KOPT-K1 (cell line): ENCODE measurements around the gene TECTB.

ENCODE experiments used
- H3K27ac ChIP-seq: fragments of 200-600 bp; sonication (generic); 2 replicates; pipeline ENCODE4 v1.5.1; 2016; ENCODE audit warnings: antibody characterized with exemption, mild to moderate bottlenecking, low read depth, low read length; ENCODE audit not compliant: poor library complexity, severe bottlenecking
- H3K36me3 ChIP-seq: fragments of 200-600 bp; sonication (generic); 2 replicates; pipeline ENCODE4 v1.5.1; 2017; ENCODE audit warnings: antibody characterized with exemption, mild to moderate bottlenecking, low read length, moderate library complexity; ENCODE audit not compliant: insufficient read depth
- H3K9me3 ChIP-seq: fragments of 200-600 bp; sonication (generic); 2 replicates; pipeline ENCODE4 v1.5.1; 2017; ENCODE audit warnings: antibody characterized with exemption, low read length, mild to moderate bottlenecking; ENCODE audit not compliant: insufficient read depth, poor library complexity, severe bottlenecking

Gene TECTB

DNA sequence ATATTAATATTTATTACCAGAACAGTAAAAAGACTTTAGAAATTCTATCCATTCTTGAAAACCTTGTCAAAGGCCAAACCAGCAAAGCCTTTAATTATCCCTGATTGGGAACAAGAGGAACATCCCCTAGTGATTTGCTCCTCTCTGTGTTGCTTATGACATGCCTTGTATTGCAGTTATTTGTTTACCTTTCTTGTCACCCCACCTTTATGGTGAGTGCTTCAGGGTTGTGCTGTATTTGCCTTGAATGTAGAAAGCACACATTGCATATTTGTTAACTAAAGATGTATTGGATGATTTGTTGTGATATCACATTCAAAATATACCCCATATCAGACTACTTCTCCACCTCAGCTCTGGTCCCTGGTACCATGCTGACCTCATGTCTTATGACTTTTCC is 23.5 kb upstream of the TECTB start:
- H3K27ac ChIP-seq: no peak overlapping the region
- H3K9me3 ChIP-seq: no peaks in the 10 kb centered on the region
- no peaks in the 10 kb centered on the region for H3K36me3 ChIP-seq

DNA sequence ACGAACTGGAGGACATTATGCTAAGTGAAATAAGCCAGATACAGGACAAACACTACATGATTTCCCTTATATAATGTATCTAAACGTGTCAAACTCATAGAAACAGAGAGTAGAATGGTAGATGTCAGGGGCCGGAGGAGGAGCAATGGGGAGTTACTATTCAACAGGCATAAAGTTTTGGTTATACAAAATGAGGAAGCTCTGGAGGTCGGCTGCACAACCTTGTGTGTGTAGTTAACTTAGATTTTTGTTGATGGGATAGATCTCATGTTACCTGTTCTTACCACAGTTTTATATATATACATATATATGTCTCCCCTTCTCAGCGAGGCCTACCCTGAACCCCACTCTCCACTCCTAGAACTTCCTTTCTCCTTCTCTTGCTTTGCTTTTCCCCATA is 22.4 kb upstream of the TECTB start:
- no peaks in the 10 kb centered on the region for H3K9me3 ChIP-seq
- no peaks in the 10 kb centered on the region for H3K36me3 ChIP-seq
- H3K27ac ChIP-seq: no peak overlapping the region

DNA sequence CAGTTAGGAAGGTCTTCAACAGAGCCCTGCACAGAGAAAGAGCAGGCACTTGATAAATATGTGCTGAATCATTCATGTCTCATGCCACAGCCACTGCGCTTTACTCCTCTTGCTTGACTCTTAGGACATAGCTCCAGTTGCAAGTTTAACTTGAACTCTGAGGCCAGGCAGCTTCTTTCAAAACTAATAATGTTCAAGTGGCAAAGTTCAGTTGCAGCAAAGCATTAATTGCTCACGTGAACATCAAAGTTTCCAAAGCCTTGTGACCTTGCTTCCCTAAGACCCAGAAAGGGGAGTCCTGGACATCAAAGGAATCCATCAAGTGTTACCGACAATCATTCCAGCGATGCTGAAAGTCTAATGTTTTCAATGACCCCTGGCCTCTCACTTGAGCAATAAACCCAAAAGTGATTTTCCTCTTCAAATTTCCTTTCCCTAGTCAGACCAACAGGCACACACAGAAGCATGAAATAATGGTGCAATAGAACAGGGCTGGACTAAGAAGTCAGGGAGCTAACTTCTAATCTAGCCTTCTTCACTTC is 21.8 kb upstream of the TECTB start:
- Histone ChIP-seq H3K9me3 (no peaks in the 10 kb centered on the region), H3K27ac (no peak overlapping the region), H3K36me3 (no peaks in the 10 kb centered on the region)

DNA sequence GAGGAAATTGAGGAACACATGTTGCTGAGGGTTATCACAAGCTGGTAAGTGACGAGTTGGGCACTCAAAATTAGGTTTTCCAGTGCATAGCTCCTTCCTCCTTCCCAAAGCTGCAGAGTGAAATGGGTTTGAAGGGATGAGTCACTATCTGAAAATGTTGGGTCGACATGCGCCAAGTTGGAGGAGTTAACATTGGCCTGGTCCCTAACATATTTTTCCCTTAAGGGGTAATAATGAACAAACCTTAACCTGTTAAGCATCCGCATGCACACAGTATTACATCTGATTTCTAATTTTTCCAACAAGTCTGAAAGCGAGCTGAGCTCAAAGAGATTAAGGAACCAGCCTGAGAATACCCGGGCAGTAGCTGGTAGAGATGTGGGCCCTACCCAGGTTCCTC is 20.7 kb upstream of the TECTB start:
- H3K27ac ChIP-seq: no peak overlapping the region
- peaks cover 7% of the 10 kb centered on the region for H3K9me3 ChIP-seq
- H3K36me3 ChIP-seq: no peaks in the 10 kb centered on the region

DNA sequence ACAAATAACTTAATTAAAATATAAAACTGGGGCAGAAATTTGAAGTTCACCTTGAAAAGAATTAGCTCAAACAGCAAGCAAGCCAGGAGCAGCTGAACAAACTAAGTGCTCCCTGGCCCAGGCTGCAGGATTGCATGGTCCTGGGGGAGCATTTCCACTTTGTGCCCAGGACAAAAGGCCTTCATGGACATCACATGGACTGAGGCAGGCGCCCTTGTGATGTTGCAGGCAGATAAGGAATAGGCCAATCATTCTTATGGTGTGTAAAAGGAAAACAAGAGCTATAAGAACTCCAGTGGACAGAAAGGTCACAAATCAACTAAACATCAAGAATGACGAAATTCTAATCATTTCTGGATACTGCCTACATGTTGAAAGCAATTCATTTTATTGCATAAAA is 17.5 kb upstream of the TECTB start:
- no peak overlapping the region for H3K27ac ChIP-seq
- no peaks in the 10 kb centered on the region for H3K36me3 ChIP-seq
- H3K9me3 ChIP-seq: peaks cover 10% of the 10 kb centered on the region

DNA sequence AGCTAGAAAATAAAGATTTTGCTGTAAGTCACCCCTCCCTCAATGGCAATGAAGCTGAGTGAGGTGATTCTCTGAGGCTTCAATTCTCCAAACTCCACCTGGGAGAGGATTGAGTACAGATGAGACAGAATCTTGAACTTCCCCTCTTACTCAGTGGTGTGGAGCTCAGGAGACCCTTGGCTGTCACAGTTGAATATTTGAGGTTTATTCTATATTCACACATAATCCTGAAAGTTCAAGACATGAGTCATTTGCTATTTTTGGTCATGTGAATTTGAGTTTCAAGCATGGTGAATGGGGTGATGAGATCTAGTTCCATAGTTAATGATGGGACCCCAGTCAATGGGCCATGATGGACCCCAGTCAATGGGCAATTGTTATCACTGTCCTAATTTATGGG is 13.9 kb upstream of the TECTB start:
- H3K9me3 ChIP-seq: peaks cover 10% of the 10 kb centered on the region
- no peaks in the 10 kb centered on the region for H3K36me3 ChIP-seq
- no peak overlapping the region for H3K27ac ChIP-seq

DNA sequence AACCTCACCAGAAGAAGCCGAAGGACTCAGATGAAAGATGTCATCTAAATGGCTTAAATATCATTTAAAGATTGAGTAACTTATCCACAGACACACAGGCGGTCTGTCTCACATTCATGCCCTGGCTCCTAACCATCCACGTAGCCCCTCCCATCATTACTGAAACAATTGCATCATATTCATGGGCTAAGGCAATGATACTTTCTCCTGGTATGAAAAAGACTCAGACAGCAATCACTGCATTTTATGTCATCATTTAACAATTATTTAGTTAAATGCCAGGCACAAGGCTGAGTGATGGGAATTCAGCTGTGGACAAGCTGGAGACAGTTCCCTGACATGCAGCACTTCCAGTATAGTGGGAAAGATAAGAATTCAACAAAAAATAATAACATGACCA is 11.2 kb upstream of the TECTB start:
- Histone ChIP-seq H3K27ac (no peak overlapping the region), H3K36me3 (no peaks in the 10 kb centered on the region)

DNA sequence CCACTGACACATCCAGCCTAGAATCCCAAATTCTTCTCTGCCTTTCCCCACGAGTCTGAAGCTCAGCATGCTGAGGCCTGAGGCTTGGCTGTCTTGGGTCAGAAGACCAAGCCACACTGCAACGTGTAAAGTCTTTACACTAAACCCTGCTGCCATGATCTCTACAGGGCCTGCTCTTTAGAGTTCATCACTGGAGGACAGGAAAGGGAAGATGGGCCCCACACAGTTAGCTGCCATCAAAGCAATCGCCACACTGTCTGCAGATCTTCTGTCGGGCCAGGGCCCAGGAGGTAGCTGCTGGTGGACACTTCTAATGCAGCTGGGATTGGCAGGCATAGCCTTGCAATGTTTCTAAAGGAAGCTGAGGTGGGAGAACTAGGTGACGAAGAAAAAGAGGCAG is 8.4 kb upstream of the TECTB start:
- H3K36me3 ChIP-seq: no peaks in the 10 kb centered on the region
- H3K9me3 ChIP-seq: no peaks in the 10 kb centered on the region
- H3K27ac ChIP-seq: no peak overlapping the region

More for the DNA sequence above, 11.2 kb upstream of the TECTB start:
- peaks cover 10% of the 10 kb centered on the region for H3K9me3 ChIP-seq

DNA sequence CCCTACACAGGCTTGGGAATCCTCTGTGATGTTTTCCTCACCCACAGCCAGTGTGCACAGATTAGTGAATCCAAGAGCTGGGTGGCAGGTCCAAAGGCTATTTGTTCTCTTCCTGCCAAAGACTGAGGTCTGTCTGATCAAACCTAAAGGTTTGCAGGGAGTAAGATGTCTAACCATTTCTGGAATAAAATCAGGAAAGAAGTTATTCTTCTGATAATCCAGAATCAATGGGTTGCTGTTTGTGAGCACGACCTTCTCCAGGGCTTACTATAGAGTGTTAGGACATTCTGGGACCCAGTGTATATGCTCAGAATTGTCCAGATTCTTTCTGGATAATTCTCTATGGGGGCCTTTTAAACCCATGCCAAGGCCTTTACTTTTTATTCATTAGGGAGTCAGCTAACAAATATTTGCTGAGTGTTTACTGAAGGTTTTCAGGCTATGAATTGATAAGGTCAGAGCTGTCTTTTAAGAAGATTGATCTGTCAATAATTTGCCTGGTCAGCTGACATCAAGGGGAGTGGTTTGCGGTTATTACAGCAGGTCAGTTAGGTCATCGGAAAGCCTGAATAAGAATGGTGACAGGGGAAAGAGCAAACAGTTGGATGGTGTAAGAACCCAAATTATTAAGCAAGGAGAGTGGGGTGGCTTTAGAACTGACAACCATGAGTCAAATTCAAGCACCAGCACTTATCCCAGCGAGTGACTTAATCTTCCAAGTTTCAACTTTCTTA is 7.5 kb upstream of the TECTB start:
- no peaks in the 10 kb centered on the region for H3K9me3 ChIP-seq
- H3K27ac ChIP-seq: no peak overlapping the region
- H3K36me3 ChIP-seq: no peaks in the 10 kb centered on the region

DNA sequence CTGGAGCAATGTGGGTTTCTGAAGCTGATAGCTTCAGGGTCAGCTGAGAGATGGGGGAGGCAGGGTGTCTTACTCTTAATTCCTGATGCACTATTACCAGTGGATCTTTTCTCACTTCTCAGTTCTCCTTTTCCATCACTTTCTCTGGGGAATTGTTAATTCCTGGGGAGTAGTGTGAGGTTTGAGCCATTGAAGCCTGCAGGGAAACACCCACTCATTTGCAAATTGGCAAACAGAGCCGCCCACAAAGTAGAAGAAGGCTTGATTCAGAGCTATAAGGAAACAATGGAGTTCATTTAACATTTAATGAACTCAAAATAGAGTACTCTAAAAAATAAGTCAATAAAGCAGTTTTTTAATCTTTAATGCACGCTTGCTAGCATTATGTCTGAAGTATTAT is 4.3 kb upstream of the TECTB start:
- Histone ChIP-seq H3K27ac (no peak overlapping the region), H3K36me3 (no peaks in the 10 kb centered on the region), H3K9me3 (no peaks in the 10 kb centered on the region)

DNA sequence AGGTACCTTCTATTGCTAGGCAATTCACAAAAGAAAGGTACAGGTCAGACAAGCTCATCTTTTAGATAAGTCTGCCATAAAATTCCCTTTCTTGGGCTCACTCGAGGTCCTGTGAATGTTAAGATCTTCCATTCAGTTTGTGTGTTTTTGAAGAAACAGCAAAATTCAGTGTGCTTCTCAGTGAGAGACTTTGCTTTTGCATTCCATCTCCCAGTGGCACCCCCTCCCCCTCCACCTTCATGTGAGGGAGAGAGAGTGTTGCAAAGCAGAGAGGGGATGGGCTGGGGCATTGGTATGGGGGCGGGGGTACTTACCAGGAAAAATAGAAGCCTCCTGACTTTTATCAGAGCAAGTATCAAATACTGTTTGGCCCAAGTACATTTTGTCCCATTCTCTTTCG is 3.8 kb upstream of the TECTB start:
- Histone ChIP-seq H3K36me3 (no peaks in the 10 kb centered on the region), H3K9me3 (no peaks in the 10 kb centered on the region), H3K27ac (no peak overlapping the region)

DNA sequence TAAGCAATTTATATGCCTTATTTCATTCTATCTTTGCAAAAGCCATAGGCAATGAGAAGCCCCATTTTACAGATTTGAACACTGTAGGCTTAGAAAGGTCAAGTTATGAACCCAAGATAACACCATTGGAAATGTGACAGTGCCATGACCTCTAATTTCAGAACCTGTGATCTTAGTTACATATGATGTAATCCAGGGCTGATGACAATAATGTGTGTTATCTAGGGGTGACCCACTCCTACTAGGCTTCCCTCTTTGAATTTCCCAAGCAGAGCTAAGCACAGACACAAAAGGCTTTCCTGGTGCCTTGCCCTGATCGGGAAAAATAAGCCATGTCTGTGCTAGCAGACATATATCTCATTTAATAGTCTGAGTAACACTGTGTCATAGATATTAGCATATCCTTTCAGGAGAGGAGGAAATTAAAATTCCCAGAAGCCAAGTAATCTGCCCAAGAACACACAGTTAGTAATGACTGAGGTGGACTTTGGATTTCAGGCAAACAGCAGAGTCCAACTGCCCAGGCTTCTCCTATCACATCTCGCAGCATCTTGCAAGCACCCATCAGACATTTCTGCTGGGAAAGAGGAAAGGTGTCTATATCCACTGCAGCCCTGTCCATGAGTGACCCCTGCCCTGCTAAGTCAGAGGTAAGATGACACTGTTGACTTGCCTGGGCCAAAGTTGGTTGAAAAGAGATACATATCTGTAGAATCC is 2.8 kb upstream of the TECTB start:
- Histone ChIP-seq H3K9me3 (no peaks in the 10 kb centered on the region), H3K27ac (no peak overlapping the region), H3K36me3 (no peaks in the 10 kb centered on the region)

DNA sequence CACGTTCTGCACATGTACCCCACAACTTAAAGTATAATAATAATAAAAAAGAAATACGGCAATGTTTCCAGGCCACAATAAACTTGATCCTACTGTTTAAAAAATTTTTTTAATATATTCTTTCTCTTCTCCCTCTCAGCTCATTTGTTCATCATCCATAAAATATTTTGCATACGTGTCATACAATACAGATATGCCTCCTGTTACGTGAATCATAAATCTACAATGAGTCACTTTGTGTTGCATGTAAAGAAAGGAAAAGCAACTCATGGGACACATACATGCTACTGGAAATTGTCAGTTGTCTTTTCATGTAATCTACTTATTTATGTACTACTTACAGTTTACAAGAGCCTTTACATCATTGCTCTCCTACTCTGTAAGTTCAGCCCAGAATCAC is 1.1 kb upstream of the TECTB start:
- Histone ChIP-seq H3K9me3 (no peaks in the 10 kb centered on the region), H3K36me3 (no peaks in the 10 kb centered on the region), H3K27ac (no peak overlapping the region)

DNA sequence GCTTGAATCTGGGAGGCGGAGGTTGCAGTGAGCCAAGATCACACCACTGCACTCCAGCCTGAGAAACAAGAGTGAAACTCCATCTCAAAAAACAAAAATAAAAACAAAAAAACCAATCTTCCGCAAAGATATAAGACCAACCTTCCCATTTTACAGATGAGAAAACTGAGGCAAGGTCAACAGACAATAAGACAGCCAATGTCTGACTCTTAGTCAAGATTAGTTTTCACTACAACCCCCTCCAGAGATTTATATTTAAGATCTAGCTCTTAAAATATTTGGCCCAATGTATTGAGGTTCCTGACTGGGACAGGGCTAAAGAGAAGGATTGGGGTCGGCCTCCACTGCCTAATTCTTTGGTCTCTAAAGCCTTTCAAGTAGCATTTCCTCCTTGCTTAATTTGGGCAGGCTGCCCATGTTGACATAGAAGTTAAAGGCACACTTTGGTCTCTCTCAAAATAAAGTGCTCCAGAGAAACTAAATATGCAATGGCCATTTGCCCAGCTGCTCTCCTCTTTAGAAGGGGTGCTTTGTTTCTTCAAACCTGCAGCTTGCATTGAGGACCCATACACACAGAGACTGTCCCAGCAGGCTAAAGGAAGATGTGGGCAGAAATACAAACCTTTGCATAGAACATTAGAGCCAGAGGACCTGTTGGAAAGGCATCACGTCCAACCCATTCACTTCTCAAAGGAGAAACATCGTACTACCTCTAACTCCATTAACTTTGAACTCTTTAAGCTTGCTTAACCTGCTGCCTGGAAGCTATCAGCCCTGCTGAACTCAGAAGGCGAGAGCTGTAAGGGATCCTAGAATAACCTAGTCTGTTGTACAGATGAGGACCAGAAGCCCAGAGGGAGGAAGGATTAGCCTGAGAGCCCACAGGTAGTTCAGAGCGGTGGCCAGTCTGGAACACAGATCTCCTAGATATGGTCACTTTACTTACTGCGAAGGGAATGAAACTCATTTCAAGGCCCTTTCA is 3.9 kb downstream of the TECTB start:
- Histone ChIP-seq H3K36me3 (no peaks in the 10 kb centered on the region), H3K27ac (no peak overlapping the region), H3K9me3 (no peaks in the 10 kb centered on the region)

DNA sequence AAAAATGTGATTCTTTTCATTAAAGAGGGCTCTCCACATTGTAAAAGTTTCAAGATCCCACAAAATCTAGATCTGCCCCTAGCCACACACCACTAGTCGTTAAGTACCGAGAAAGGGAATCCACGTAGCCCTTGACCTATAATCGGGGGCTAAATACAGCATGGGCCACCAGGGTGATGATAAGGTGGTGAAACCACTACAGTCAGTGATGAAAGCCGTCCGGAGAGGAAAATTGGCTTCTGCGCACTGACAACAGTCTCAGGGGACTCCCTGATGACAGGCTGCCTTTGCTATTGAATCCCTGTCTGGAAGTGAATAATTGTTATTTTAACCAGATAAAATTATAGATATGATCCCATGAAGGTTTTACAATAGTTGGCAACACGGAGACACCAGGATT is 4.6 kb downstream of the TECTB start:
- no peaks in the 10 kb centered on the region for H3K36me3 ChIP-seq
- H3K9me3 ChIP-seq: no peaks in the 10 kb centered on the region
- no peak overlapping the region for H3K27ac ChIP-seq
